Endothelial cell of umbilical vein (primary cell): ENCODE measurements around the gene PTGES3L.
A peak's percentile ranks its signal among the peaks of the same experiment; 100 is the strongest.

Source experiments
- JUN ChIP-seq: IDR thresholded peaks from 2 replicates; pipeline ENCODE4 v1.6.1; 2011; ENCODE audit warnings: borderline replicate concordance, low read depth; ENCODE audit not compliant: insufficient read length, insufficient read depth
- POLR2A ChIP-seq: IDR thresholded peaks from 2 replicates; pipeline ENCODE4 v1.6.1; 2012; ENCODE audit warnings: low read depth, mild to moderate bottlenecking, control low read depth, low read length
- POLR2AphosphoS5 ChIP-seq: IDR thresholded peaks from 2 replicates; pipeline ENCODE4 v1.6.1; 2012; ENCODE audit warnings: low read depth, mild to moderate bottlenecking, control low read depth, low read length, moderate library complexity; ENCODE audit not compliant: insufficient read depth
- TF ChIP-seq, protein P1 (sequence below), 2 donors: IDR thresholded peaks; 1 replicate in 1 of 2; 2 replicates in 1 of 2; pipeline ENCODE4 v1.5.1; 2011; ENCODE audit warnings: low read length in 2 of 2, mild to moderate bottlenecking in 2 of 2, moderate library complexity in 2 of 2, control low read depth in 1 of 2, inconsistent platforms in 1 of 2, low read depth in 1 of 2; ENCODE audit not compliant: insufficient read depth in 1 of 2; ENCODE audit errors: extremely low read depth in 1 of 2

GRCh38 chr17:42928714-42929496 lies 51.0 kb downstream of the PTGES3L start:
- TF ChIP-seq, protein P1, sequence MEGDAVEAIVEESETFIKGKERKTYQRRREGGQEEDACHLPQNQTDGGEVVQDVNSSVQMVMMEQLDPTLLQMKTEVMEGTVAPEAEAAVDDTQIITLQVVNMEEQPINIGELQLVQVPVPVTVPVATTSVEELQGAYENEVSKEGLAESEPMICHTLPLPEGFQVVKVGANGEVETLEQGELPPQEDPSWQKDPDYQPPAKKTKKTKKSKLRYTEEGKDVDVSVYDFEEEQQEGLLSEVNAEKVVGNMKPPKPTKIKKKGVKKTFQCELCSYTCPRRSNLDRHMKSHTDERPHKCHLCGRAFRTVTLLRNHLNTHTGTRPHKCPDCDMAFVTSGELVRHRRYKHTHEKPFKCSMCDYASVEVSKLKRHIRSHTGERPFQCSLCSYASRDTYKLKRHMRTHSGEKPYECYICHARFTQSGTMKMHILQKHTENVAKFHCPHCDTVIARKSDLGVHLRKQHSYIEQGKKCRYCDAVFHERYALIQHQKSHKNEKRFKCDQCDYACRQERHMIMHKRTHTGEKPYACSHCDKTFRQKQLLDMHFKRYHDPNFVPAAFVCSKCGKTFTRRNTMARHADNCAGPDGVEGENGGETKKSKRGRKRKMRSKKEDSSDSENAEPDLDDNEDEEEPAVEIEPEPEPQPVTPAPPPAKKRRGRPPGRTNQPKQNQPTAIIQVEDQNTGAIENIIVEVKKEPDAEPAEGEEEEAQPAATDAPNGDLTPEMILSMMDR (IDR thresholded peaks at IDR 0.05; ENCODE audit: extremely low read depth in 1 of 2, insufficient read depth in 1 of 2, low read depth in 1 of 2, low read length in 2 of 2), result peak; percentile 53 to 57
- no peak for TF ChIP-seq JUN
- no peak for TF ChIP-seq POLR2AphosphoS5
- TF ChIP-seq POLR2A, result no peak
